ENCODE results near the gene DLGAP1. TPM values are rescaled to one million over a fixed set of nuclear protein-coding genes. Genes with fewer than 3 reads are reported as not detected.

DLGAP1 gene
- total RNA-seq, 1 donor from 2014 or later = 7.7 TPM

GRCh38 chr18:4181086-4181485, 274.0 kb downstream of the DLGAP1 start:
- no peak overlapping the region for H3K4me3 Mint-ChIP-seq (ENCODE audit: unreplicated experiment)
- peaks cover 12% of the 10 kb centered on the region for H3K9me3 Mint-ChIP-seq (ENCODE audit: low read depth)
- no peak overlapping the region for H3K27ac Mint-ChIP-seq (ENCODE audit: unreplicated experiment)
- peaks cover 10% of the 10 kb centered on the region for H3K4me1 Mint-ChIP-seq (ENCODE audit: low read depth)
- H3K27me3 Mint-ChIP-seq (ENCODE audit: low read depth) = no peaks in the 10 kb centered on the region
- no peak for DNase-seq (ENCODE audit: low spot score)
- TF ChIP-seq CTCF (IDR thresholded peaks at IDR 0.05) = no peak
- peaks cover 2% of the 10 kb centered on the region for H3K36me3 Mint-ChIP-seq (ENCODE audit: low read depth)

- no peaks in the 10 kb centered on the region for H3K27me3 Mint-ChIP-seq (ENCODE audit: low read depth)
- DNase-seq (ENCODE audit: low spot score) = no peak
- peaks cover 11% of the 10 kb centered on the region for H3K9me3 Mint-ChIP-seq (ENCODE audit: low read depth)
- no peak for TF ChIP-seq CTCF (IDR thresholded peaks at IDR 0.05)
- peaks cover 10% of the 10 kb centered on the region for H3K4me1 Mint-ChIP-seq (ENCODE audit: low read depth)
- no peak overlapping the region for H3K4me3 Mint-ChIP-seq (ENCODE audit: unreplicated experiment)
- H3K36me3 Mint-ChIP-seq (ENCODE audit: low read depth) = no peaks in the 10 kb centered on the region
- no peak overlapping the region for H3K27ac Mint-ChIP-seq (ENCODE audit: unreplicated experiment)
Measured at GRCh38 chr18:4172196-4173100, 282.7 kb downstream of the DLGAP1 start.

GRCh38 chr18:4157352-4157751, 297.8 kb downstream of the DLGAP1 start:
- H3K27ac Mint-ChIP-seq (ENCODE audit: unreplicated experiment) = no peak overlapping the region
- H3K9me3 Mint-ChIP-seq (ENCODE audit: low read depth) = peaks cover 7% of the 10 kb centered on the region
- H3K4me1 Mint-ChIP-seq (ENCODE audit: low read depth) = no peaks in the 10 kb centered on the region
- DNase-seq (ENCODE audit: low spot score) = no peak
- no peaks in the 10 kb centered on the region for H3K36me3 Mint-ChIP-seq (ENCODE audit: low read depth)
- no peak for TF ChIP-seq CTCF (IDR thresholded peaks at IDR 0.05)
- H3K27me3 Mint-ChIP-seq (ENCODE audit: low read depth) = no peaks in the 10 kb centered on the region
- no peak overlapping the region for H3K4me3 Mint-ChIP-seq (ENCODE audit: unreplicated experiment)

GRCh38 chr18:4146797-4147196, 308.3 kb downstream of the DLGAP1 start:
- Mint-ChIP-seq H3K4me1 (ENCODE audit: low read depth) (no peaks in the 10 kb centered on the region), H3K4me3 (ENCODE audit: unreplicated experiment) (no peak overlapping the region), H3K36me3 (ENCODE audit: low read depth) (no peaks in the 10 kb centered on the region), H3K27ac (ENCODE audit: unreplicated experiment) (no peak overlapping the region), H3K27me3 (ENCODE audit: low read depth) (peaks cover 2% of the 10 kb centered on the region), H3K9me3 (ENCODE audit: low read depth) (peaks cover 2% of the 10 kb centered on the region)
- no peak for DNase-seq (ENCODE audit: low spot score)
- no peak for TF ChIP-seq CTCF (IDR thresholded peaks at IDR 0.05)

- no peaks in the 10 kb centered on the region for H3K36me3 Mint-ChIP-seq (ENCODE audit: low read depth)
- H3K4me1 Mint-ChIP-seq (ENCODE audit: low read depth) = no peaks in the 10 kb centered on the region
- no peak overlapping the region for H3K27ac Mint-ChIP-seq (ENCODE audit: unreplicated experiment)
- DNase-seq (ENCODE audit: low spot score) = no peak
- no peak overlapping the region for H3K4me3 Mint-ChIP-seq (ENCODE audit: unreplicated experiment)
- no peak for TF ChIP-seq CTCF (IDR thresholded peaks at IDR 0.05)
- H3K9me3 Mint-ChIP-seq (ENCODE audit: low read depth) = peaks cover 5% of the 10 kb centered on the region
- H3K27me3 Mint-ChIP-seq (ENCODE audit: low read depth) = no peaks in the 10 kb centered on the region
Measured at GRCh38 chr18:4144201-4144600, 310.9 kb downstream of the DLGAP1 start.
